ENCODE data around the gene ZBTB9.

ZBTB9 gene

DNA sequence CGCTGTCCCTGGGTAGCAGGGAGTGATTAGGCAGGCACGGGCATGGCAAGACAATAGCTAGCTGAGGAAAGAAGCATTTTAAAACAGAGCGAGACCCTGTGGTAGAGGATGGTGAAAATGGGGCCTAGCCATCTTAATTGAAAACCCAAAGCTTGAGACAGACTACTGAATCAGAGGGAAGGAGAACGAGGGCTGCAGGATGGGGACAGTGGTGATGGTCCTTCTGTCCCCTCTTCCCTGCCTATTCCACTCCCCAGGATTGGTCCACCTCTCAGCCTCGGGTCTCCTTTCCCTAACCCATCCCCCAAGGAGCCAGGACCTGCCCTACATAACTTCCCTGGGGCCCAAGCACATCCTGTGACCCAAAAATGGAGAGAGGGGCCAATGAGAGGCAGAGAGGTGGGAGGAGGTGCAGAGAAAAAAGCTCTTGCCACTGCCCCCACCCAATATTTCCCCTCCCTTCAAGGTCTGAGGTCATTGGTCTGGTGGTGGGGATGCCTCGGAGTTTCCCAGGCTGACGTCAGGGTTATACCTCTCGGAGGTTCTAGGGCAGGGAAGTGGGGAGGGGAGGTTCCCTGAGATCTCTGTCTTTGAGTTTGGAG is 35.6 kb upstream of the ZBTB9 start:
- DNase-seq = no peak

DNA sequence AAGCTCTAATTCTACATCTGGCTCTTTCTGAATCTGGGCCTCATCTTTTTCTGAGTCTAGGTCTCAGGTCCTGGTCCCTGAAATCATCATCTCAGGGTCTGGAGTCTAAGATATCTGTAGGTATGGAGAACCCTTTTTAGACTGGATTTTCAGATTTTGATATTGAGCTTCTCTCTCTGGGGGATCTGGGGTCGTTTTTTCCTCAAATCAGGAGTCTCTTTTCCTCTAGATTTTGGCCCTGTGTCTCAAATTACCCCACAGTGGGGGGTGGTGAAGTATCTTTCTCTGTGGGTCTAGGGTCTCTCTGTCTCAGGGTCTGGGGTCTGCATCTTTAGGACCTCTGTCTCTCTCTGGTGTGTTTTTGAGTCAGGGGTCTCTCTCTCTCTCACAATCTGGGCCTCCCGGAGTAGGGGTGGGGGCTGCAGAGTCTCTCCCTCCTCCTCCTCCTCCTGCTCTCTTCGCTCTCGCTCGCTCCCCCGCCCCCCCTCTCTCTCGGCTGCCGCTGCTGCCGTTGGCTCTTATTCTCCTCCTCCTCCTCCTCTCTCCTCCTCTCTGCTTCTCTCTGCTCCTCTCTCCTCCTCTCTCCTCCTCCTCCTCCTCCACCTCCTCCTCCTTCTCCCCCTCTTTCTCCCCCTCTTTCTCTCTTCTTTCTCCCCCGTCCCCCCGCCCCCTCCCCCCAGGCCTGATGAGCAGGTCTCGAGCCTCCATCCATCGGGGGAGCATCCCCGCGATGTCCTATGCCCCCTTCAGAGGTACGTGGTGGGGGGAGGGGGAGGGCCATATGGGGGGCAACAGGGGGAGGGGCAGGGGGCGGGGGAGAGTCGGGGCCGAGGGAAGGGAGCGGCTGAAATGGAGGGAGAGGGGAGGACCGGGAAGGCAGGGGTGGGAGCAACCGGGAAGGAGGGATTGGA is 34.5 kb upstream of the ZBTB9 start, which contains the start of gene SYNGAP1:
SYNGAP1 (plus strand) TSS at position 486 of the 911 bp plus-strand sequence; CDS start at position 686, 200 bp downstream.
- DNase-seq = peak; percentile 81

GRCh38 chr6:33420491-33421343 is 33.7 kb upstream of the ZBTB9 start:
- DNase-seq = no peak

GRCh38 chr6:33421344-33421643 is 33.1 kb upstream of the ZBTB9 start:
- DNase-seq = no peak

DNA sequence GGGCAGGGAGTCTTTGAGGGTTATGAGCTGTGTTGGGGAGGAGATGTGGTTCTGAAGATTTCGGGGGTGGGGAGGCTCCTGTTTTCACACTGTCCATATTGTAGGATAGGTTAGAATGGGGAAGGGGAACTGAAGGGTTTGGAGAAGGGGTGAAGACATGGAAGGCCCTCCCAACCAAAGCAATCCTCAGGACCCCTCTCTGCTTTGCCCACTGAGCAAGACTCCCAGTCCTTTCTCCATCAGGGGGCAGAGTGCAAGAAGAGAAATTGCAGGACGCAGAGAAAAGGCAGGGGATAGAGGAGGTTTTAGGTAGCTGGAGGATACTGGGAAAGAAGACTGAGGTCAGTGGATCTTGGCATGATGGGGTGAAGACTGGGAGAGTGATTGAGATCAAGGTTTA is 30.6 kb upstream of the ZBTB9 start:
- DNase-seq = no peak

GRCh38 chr6:33424855-33425667 is 29.3 kb upstream of the ZBTB9 start:
- no peak for DNase-seq

DNA sequence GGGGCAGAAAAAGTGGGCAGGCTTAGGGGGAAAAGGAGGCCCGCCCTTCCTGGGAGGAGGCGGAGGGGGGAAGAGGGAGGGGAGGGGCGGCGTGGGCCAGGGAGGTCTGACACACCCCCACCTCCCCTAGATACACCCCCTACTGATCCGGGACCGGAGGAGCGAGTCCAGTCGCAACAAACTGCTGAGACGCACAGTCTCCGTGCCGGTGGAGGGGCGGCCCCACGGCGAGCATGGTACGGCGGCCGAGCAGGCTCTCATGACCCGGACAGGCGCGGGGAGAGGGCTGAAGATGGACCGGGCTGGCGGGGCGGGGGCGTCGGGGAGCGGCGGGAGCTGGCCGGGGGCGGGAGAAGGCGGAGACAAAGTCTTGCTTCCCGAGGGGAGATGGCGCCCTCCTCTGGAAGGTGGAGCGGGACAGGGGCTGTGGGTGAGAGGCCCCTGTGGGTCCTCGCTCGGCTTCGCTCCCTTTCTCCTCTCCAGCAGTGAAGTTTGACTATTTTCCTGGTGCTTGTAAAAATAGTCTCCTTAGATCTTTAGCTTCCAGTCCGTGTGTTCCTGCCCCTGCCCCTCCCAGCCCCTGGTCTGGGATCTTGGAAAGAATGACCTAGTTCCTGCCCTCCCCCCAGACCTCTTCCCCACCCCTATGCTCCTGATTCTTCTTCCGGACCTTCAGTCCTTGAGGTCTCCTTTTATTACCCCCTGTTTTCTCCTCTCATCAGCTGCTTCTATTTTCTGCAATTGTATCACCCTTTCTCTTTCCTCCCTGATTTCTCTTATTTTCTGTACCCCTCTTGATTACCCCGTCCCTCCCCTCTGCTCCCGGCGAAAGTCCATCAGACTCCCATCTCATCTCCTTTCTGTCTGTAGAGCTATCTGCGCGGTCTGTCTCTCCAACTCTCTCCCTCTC is 28.5 kb upstream of the ZBTB9 start:
- DNase-seq = peak; percentile 81

DNA sequence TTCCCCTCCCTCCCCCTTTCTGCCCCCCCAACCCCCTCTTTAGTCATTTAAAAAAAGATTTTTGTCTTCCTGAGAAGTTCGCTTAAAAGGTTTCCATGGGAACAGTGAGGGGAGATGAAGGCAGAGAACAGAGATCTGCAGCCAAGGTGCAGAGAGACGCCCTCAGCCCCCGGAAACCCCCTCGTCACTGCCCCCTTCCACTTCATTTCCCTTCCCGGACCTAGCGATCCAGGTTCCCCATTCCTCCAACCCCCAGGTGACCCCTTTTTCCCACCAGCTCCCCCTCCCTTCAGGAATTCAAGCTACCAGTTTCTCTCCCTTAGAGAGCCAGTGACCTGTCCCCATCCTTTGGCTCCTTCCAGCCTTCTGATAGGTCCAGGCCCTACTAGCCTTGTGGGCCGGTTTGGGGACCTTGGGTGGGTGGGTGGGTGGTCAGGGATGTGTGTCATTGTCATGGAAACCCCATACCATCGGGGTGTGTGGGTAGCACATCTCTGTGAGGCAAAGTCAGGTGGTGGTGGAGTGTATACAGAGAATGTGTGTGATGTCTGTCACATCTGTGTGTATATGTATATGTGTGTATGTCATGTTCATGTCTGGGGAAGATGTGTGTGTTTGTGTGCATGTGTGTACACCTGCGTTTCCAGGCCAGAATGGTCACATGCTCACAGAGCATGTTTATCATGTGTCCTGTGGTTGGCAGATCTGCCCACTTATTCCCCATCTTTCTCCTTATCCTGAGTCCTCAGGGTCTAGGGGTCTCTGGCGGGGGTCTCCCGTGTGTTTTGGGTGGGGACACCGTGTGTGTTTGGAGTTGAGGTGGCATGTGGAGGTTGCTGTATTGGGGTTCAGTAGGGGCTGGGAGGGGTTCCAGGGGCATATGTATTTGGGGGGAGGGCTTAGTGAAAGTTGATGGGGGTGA is 27.5 kb upstream of the ZBTB9 start:
- no peak for DNase-seq

DNA sequence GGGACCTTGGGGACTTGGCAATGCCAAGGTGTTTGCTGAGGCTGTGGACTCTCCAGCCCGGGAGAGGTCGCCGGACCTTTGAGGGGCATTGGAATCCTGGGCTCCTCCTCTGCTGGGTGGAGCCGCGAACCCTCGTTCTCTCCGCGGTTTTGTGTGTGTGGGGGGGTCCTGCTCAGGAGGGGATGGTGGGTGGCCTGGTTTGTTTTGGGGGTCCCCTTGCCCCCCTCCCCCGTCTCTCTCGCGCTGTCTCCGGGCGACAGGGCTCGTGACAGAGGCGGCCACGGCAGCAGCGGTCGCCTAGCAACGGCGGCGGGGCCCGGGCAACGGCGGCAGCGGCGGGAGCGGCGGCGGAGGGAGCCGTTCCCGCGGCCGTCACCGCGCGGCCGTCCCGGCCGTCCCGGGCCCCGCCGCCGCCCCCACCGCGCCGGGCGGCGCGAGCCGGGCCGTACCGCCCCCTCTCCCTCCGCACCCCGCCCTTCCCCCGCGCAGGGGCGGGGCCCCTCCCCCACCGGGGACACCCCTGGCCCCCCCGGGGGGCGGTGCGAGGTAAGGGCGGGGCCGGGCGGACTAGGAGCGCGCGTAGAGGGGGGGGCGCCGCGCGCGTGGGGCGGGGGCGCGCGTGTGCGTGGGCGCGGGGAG is 26.7 kb upstream of the ZBTB9 start:
- DNase-seq = no peak

DNA sequence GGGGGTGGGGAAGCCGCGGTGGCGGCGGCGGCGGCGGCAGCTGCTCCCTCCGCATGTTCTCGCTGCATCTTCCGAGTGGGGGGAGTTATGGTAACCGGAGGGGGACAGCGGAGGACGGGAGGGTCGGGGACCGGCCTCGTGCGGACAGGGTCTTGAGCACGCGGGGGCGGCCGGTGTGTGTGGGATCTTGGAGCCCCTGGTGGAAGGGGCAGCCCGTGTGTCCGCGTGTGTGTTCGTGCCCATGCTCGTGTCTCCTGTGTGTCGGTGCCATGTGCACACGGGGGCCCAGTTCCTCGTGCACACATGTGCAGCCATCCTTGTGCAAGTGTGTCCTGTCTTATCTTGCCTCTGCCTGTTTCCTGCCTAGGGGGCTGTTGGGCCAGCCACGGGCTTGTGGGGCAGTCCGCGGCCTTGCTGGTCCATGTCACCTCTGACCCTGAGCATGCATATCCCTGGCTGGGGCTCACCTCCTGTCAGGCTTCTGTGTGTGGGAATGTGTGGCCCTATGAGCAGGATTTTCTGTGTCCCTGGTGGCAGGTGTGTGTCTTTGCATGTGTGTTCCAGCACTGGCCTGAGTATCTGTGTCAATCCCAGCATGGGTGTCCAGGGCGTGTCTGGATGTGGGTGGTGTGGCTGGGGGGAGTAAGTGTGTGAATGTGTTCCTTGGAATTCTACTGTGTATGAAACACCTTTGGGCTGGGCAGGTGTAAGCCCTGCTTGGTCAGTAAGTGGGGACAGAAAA is 26.0 kb upstream of the ZBTB9 start:
- DNase-seq = peak; percentile 29

DNA sequence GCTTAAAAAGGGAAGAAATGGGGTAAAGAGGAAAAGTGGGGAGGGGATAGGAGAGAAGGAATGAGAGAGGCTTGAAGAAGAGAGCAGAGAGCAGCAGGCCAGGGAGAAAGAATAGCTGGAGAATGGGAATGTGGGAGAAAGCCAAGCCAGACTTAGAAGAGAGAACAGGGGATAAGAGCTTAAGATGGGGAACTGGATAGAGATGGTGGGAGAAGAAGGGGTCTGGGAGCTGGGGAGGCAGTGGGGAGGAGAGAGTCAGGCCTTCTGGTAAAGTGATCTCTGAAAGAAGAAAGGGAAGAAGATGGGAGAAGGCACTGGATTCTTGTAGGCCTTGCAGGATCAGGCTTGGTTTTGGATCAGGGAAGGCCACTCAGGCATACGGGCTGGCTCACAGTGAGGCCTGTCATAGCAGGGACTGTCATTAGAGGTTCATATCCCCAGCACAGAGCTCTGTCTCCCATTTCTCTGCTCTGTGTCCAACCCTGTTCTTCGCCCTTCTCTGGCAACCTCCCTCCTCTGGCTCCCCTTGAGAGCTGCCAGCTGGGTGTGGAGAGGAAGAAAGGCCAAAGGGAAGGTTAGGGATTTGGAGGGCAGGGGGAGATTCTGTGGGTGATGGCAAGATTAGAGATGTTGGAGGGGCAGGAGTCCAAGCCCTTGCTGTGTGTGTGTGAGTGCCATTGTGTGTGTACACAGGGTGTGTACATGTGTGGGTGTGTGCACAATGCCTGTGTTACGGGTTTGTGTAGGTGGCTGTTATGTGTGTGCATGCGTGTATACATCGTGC is 25.2 kb upstream of the ZBTB9 start:
- DNase-seq = no peak

DNA sequence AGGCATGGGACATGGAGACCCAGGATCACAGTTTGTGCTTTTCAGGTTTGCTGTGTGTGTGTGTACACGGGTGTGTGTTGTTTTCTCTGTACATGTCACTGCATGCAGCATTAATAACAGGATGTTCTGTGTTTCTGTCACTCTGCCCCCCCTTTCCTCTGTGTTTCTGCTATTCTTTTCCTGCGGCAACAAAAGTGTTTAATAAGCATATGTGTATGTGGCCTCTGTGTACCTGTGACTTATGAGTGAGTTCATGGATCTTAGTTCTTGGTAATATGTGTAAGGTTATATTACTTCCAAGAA is 24.7 kb upstream of the ZBTB9 start:
- no peak for DNase-seq

DNA sequence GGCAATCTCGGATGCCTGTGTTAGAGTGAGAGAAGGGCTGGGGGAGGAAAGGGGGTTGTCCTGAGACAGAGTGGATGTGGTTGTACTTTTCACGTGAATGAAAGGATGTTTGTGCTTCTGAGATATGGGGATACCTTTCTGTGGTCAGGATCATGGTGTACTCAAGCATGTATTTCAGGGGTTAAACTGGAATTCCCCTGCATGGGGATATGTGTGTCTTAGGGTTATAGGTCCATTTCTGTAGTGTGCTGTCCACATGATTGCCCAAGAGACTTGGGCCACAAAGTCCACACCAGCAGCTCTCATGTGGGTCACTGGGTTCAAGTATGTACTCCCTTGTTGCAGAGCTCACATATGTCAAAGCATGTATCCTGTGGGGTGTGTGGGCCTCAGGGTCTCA is 24.0 kb upstream of the ZBTB9 start:
- no peak for DNase-seq

- DNase-seq = peak; percentile 66
Observed at GRCh38 chr6:33430991-33431879, 23.1 kb upstream of the ZBTB9 start.

GRCh38 chr6:33431880-33432541 is 22.4 kb upstream of the ZBTB9 start:
- DNase-seq = no peak

DNA sequence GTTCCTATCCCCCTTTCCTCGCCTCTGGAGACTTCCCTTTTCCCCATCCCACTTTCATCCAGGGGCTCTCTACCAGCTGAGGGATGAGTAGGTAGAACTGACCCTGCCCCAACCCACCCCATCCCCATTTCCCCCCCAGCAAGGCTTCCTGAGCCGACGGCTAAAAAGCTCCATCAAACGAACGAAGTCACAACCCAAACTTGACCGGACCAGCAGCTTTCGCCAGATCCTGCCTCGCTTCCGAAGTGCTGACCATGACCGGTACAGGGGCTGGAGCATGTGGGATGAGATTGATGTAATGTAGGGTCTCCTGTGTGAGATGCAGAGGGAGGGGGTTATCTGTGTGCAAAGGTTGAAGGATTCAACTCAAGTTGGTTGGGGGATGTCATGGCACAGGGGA is 21.8 kb upstream of the ZBTB9 start:
- DNase-seq = no peak

- DNase-seq = no peak
Observed at GRCh38 chr6:33433001-33433543, 21.3 kb upstream of the ZBTB9 start.
